KMS-11 (cell line): ENCODE results near the gene GRIP2.

Source experiments
- H2AFZ ChIP-seq: fragments of 200-600 bp; sonication (generic); 2 replicates; pipeline ENCODE4 v1.6.1; 2016; ENCODE audit warnings: antibody characterized with exemption, mixed run types, low read depth
- H3K27ac ChIP-seq: fragments of 200-600 bp; sonication (generic); 2 replicates; pipeline ENCODE4 v1.6.1; 2016; ENCODE audit warnings: mild to moderate bottlenecking, mixed run types
- H3K27me3 ChIP-seq: fragments of 200-600 bp; sonication (generic); 2 replicates; pipeline ENCODE4 v1.6.1; 2017; ENCODE audit warnings: mild to moderate bottlenecking, low read depth, mixed run types, moderate library complexity; ENCODE audit not compliant: insufficient read depth
- H3K36me3 ChIP-seq: fragments of 200-600 bp; sonication (generic); 2 replicates; pipeline ENCODE4 v1.6.1; 2017; ENCODE audit warnings: mild to moderate bottlenecking, mixed run types; ENCODE audit not compliant: insufficient read depth
- H3K4me1 ChIP-seq: fragments of 200-600 bp; sonication (generic); 2 replicates; pipeline ENCODE4 v1.6.1; 2016; ENCODE audit warnings: mild to moderate bottlenecking, low read depth, mixed run types; ENCODE audit not compliant: poor library complexity, severe bottlenecking
- H3K4me2 ChIP-seq: fragments of 200-600 bp; sonication (generic); 2 replicates; pipeline ENCODE4 v1.7.0; 2016; ENCODE audit warnings: mild to moderate bottlenecking, mixed run types
- H3K4me3 ChIP-seq: fragments of 200-600 bp; sonication (generic); IDR thresholded peaks from 2 replicates; pipeline ENCODE4 v1.6.1; 2017; ENCODE audit warnings: low read depth, low read length, mixed read lengths; ENCODE audit not compliant: insufficient read depth
- H3K79me2 ChIP-seq: fragments of 200-600 bp; sonication (generic); 2 replicates; pipeline ENCODE4 v1.6.1; 2016; ENCODE audit warnings: low read depth, mixed run types; ENCODE audit not compliant: insufficient read depth
- H3K9ac ChIP-seq: fragments of 200-600 bp; sonication (generic); 2 replicates; pipeline ENCODE4 v1.6.1; 2016; ENCODE audit warnings: mild to moderate bottlenecking, mixed run types
- H4K20me1 ChIP-seq: fragments of 200-600 bp; sonication (generic); 2 replicates; pipeline ENCODE4 v1.6.1; 2016; ENCODE audit warnings: mild to moderate bottlenecking, mixed run types; ENCODE audit not compliant: insufficient read depth
- CTCF ChIP-seq: fragments of 200-600 bp; sonication (generic); conservative IDR thresholded peaks from 2 replicates; pipeline ENCODE4 v1.6.1; 2017; ENCODE audit warnings: low read depth, mild to moderate bottlenecking, antibody characterized with exemption, low read length, moderate library complexity, mixed read lengths

The GRIP2 gene

GRCh38 chr3:14484741-14485140 is 55.4 kb downstream of the GRIP2 start:
- Histone ChIP-seq H3K79me2 (no peaks in the 10 kb centered on the region), H3K4me2 (no peak overlapping the region), H3K4me3 (no peak overlapping the region), H3K27ac (no peak overlapping the region; the same call in 1 of the 2 replicates), H4K20me1 (no peaks in the 10 kb centered on the region), H3K4me1 (peaks cover 51% of the 10 kb centered on the region), H3K36me3 (no peaks in the 10 kb centered on the region), H2AFZ (no peak overlapping the region), H3K27me3 (no peaks in the 10 kb centered on the region), H3K9ac (no peak overlapping the region)
- no peak for TF ChIP-seq CTCF

GRCh38 chr3:14483286-14483685 is 56.9 kb downstream of the GRIP2 start:
- no peak overlapping the region for H3K9ac ChIP-seq

GRCh38 chr3:14482271-14482721 is 57.8 kb downstream of the GRIP2 start:
- Histone ChIP-seq H3K4me3 (no peak overlapping the region), H3K79me2 (no peaks in the 10 kb centered on the region), H4K20me1 (no peaks in the 10 kb centered on the region), H3K4me1 (peaks cover 28% of the 10 kb centered on the region), H3K36me3 (no peaks in the 10 kb centered on the region), H2AFZ (no peak overlapping the region), H3K4me2 (no peak overlapping the region), H3K27me3 (no peaks in the 10 kb centered on the region), H3K9ac (no peak overlapping the region), H3K27ac (no peak overlapping the region)
- TF ChIP-seq CTCF, result no peak

More at GRCh38 chr3:14483286-14483685, 56.9 kb downstream of the GRIP2 start:
- Histone ChIP-seq H3K4me2 (no peak overlapping the region), H3K4me1 (peaks cover 38% of the 10 kb centered on the region), H3K27me3 (no peaks in the 10 kb centered on the region), H3K79me2 (no peaks in the 10 kb centered on the region), H3K36me3 (no peaks in the 10 kb centered on the region), H4K20me1 (no peaks in the 10 kb centered on the region), H2AFZ (no peak overlapping the region), H3K27ac (no peak overlapping the region), H3K4me3 (no peak overlapping the region)
- no peak for TF ChIP-seq CTCF

- H3K9ac ChIP-seq, result no peak overlapping the region
- no peaks in the 10 kb centered on the region for H4K20me1 ChIP-seq
- H3K27me3 ChIP-seq, result no peaks in the 10 kb centered on the region
- no peaks in the 10 kb centered on the region for H3K36me3 ChIP-seq
- H3K4me2 ChIP-seq, result no peak overlapping the region
- no peak overlapping the region for H3K27ac ChIP-seq
- H3K79me2 ChIP-seq, result no peaks in the 10 kb centered on the region
- no peak for TF ChIP-seq CTCF
- no peak overlapping the region for H3K4me3 ChIP-seq
- H2AFZ ChIP-seq, result no peak overlapping the region
- H3K4me1 ChIP-seq, result peaks cover 22% of the 10 kb centered on the region
Measured at GRCh38 chr3:14481646-14482036, 58.5 kb downstream of the GRIP2 start.
